ENCODE results near the gene CD302. TPM values are rescaled to one million over a fixed set of nuclear protein-coding genes. Genes with fewer than 3 reads are reported as not detected.

The CD302 gene
- total RNA-seq, 4 donors from 2014 or later = 6.7 to 10.3 (median 7.7) TPM

DNA sequence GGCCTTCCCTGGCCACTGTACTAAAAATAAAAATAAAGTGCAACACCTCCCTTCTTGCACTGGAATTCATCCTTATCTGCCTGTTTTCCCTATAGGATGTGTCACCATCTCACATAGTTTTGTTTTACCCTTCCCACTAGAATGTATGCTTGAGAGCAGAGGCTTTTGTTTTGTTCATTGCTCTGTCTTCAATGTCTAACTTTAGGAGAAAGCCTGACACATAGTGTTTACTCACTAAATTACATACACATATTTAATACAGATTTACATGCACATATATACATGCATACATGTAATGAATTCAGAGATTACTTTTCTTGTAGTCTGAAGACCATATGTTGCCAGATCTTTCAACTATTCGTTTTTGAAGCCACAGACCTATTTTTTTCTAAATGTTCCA is 23.0 kb downstream of the CD302 start:
- DNase-seq = no peak
- H3K36me3 ChIP-seq = no peaks in the 10 kb centered on the region
- ATAC-seq = peak in 1 of 2 donors; percentile 11
- TF ChIP-seq POLR2A (IDR thresholded peaks at IDR 0.05) = no peak
- TF ChIP-seq, protein P1, sequence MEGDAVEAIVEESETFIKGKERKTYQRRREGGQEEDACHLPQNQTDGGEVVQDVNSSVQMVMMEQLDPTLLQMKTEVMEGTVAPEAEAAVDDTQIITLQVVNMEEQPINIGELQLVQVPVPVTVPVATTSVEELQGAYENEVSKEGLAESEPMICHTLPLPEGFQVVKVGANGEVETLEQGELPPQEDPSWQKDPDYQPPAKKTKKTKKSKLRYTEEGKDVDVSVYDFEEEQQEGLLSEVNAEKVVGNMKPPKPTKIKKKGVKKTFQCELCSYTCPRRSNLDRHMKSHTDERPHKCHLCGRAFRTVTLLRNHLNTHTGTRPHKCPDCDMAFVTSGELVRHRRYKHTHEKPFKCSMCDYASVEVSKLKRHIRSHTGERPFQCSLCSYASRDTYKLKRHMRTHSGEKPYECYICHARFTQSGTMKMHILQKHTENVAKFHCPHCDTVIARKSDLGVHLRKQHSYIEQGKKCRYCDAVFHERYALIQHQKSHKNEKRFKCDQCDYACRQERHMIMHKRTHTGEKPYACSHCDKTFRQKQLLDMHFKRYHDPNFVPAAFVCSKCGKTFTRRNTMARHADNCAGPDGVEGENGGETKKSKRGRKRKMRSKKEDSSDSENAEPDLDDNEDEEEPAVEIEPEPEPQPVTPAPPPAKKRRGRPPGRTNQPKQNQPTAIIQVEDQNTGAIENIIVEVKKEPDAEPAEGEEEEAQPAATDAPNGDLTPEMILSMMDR (IDR thresholded peaks at IDR 0.05 in 4 of 5, conservative IDR thresholded peaks at IDR 0.05 in 1 of 5) = no peak
- intact Hi-C loops (cut with DNase I; ENCODE audit: low total_unique reads) = no loop called here
- H3K27ac ChIP-seq = no peak overlapping the region
- H3K27me3 ChIP-seq = no peaks in the 10 kb centered on the region
- H3K9me3 ChIP-seq = no peaks in the 10 kb centered on the region
- H3K4me1 ChIP-seq = no peaks in the 10 kb centered on the region
- no peak overlapping the region for H3K4me3 ChIP-seq
- in situ Hi-C loops (cut with MboI; ENCODE audit: low sequenced_read_pairs in 4 of 4) = no loop called here

DNA sequence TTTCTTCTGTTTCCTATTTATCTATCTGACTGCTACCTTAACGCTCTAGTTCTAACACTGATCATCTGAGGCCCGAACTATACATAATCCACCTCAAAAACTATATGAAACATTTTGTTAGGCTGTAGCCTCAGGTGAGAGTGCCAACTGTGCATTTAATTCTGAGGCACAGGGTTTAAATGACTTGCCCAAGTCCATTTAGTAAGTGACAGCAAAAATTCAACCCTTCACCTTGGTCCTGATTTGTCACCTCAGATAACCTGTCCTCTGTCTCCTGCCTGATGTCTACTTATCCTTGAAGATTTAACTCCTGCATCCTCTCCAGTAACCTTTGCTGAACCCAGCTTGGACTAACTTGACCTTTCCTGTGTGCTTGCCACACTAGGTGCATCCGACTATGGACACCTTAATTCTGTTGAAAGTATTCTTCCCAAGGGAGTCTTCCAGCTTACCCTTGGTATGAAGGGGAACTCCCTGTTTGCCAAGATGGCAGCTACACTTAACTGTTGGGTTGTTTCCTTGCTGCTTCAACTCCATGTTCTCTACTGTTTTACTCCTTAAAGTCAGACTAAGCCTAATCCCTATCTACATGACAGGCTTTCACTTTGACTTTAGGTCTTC is 23.5 kb downstream of the CD302 start:
- intact Hi-C loops (cut with DNase I; ENCODE audit: low total_unique reads) = no loop called here
- Histone ChIP-seq H3K4me3 (no peak overlapping the region), H3K4me1 (no peaks in the 10 kb centered on the region), H3K9me3 (no peaks in the 10 kb centered on the region), H3K27me3 (no peaks in the 10 kb centered on the region), H3K36me3 (peaks cover 0 to 4% of the 10 kb centered on the region in 2 donors), H3K27ac (no peak overlapping the region)
- TF ChIP-seq, protein P1 (IDR thresholded peaks at IDR 0.05 in 4 of 5, conservative IDR thresholded peaks at IDR 0.05 in 1 of 5) = no peak
- TF ChIP-seq POLR2A (IDR thresholded peaks at IDR 0.05) = no peak
- DNase-seq = no peak
- no peak for ATAC-seq
- in situ Hi-C loops (cut with MboI; ENCODE audit: low sequenced_read_pairs in 4 of 4) = no loop called here

DNA sequence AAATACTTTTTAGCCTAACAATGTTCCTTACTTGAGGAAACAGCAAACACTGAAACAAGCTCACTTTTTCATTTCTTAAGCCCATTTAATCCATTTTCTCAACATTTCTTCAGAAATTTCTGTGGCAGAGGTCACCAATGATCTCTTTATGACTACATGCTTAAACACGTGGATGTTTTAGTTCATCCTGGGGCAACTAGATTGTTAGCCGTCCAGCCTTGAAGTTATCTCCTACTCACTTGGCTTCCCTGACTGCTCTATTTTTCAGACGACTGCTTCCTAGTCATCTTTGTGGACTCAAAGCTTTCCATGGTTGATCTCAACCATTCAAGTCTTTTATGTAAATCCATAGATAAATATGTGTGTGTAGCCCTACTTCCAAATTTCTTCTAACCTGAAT is 24.1 kb downstream of the CD302 start:
- ATAC-seq = no peak
- in situ Hi-C loops (cut with MboI; ENCODE audit: low sequenced_read_pairs in 4 of 4) = no loop called here

DNA sequence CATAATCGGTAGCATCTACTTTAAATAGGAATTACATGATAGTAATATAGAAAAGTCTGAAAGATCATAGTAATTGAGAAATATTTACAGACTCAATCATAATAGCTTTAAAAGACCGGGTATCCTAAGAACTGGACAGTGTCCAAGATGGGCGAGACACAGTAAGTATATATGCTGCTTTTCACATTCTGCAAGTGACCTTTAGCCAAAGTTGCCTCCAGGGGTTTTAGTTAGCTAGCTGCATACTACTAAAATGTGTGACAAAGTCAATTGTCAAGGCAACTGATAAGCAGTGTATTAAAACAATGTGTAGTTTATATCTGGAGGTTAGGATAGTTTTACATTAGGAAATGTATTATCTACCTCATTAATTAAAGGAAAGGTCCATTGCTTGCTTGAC is 24.6 kb downstream of the CD302 start:
- H3K4me3 ChIP-seq = no peak overlapping the region
- no peaks in the 10 kb centered on the region for H3K4me1 ChIP-seq
- no peaks in the 10 kb centered on the region for H3K9me3 ChIP-seq
- no peak overlapping the region for H3K27ac ChIP-seq
- TF ChIP-seq, protein P1 (IDR thresholded peaks at IDR 0.05 in 4 of 5, conservative IDR thresholded peaks at IDR 0.05 in 1 of 5) = no peak
- no peak for TF ChIP-seq POLR2A (IDR thresholded peaks at IDR 0.05)
- ATAC-seq = no peak
- in situ Hi-C loops (cut with MboI; ENCODE audit: low sequenced_read_pairs in 4 of 4) = no loop called here
- intact Hi-C loops (cut with DNase I; ENCODE audit: low total_unique reads) = no loop called here
- no peak for DNase-seq
- H3K27me3 ChIP-seq = no peaks in the 10 kb centered on the region
- peaks cover 0 to 13% of the 10 kb centered on the region in 2 donors for H3K36me3 ChIP-seq

More for the DNA sequence above, 24.1 kb downstream of the CD302 start:
- H3K4me1 ChIP-seq = no peaks in the 10 kb centered on the region
- H3K36me3 ChIP-seq = peaks cover 0 to 8% of the 10 kb centered on the region in 2 donors
- H3K9me3 ChIP-seq = no peaks in the 10 kb centered on the region
- H3K27me3 ChIP-seq = no peaks in the 10 kb centered on the region
- H3K4me3 ChIP-seq = no peak overlapping the region
- H3K27ac ChIP-seq = no peak overlapping the region
- no peak for TF ChIP-seq POLR2A (IDR thresholded peaks at IDR 0.05)
- intact Hi-C loops (cut with DNase I; ENCODE audit: low total_unique reads) = no loop called here
- no peak for DNase-seq

DNA sequence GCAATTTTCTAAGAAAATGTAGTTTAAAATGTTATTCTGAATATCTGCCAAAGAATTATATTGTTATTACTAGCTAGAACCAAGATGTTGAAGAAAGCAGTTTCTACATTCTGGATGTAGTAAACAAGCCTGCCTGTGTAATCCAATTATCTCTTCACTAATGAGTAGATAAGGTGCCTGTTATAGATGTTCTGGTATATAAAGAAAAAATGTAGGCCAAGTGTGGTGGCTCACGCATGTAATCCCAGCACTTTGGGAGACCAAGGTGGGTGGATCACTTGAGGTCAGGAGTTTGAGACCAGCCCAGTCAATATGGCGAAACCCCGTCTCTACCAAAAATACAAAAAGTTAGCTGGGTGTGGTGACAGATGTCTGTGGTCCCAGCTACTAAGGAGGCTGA is 28.9 kb downstream of the CD302 start:
- intact Hi-C loops (cut with DNase I; ENCODE audit: low total_unique reads) (no loop called here), in situ Hi-C loops (cut with MboI; ENCODE audit: low sequenced_read_pairs in 4 of 4) (no loop called here)
- no peaks in the 10 kb centered on the region for H3K9me3 ChIP-seq
- no peak for DNase-seq
- no peak overlapping the region for H3K4me3 ChIP-seq
- no peak for ATAC-seq
- H3K4me1 ChIP-seq = no peaks in the 10 kb centered on the region
- H3K27ac ChIP-seq = no peak overlapping the region
- TF ChIP-seq POLR2A (IDR thresholded peaks at IDR 0.05) = no peak
- TF ChIP-seq, protein P1 (IDR thresholded peaks at IDR 0.05 in 4 of 5, conservative IDR thresholded peaks at IDR 0.05 in 1 of 5) = no peak
- H3K36me3 ChIP-seq = peaks cover 0 to 31% of the 10 kb centered on the region in 2 donors
- no peaks in the 10 kb centered on the region for H3K27me3 ChIP-seq
